NCI-H1092 treated with DMSO at 0.1 percent for 48 hours (cell line): Measurements from ENCODE around the gene TBC1D22B.
"Not testable (repeated sequence)": the region's sequence is repeated elsewhere in the genome, so short reads cannot be mapped to it uniquely, and the experiment has no call there.

Source experiments
- DNase-seq: peaks from one replicate; lab custom pipeline; 2025; lab: John Stamatoyannopoulos, UW

TBC1D22B gene

DNA sequence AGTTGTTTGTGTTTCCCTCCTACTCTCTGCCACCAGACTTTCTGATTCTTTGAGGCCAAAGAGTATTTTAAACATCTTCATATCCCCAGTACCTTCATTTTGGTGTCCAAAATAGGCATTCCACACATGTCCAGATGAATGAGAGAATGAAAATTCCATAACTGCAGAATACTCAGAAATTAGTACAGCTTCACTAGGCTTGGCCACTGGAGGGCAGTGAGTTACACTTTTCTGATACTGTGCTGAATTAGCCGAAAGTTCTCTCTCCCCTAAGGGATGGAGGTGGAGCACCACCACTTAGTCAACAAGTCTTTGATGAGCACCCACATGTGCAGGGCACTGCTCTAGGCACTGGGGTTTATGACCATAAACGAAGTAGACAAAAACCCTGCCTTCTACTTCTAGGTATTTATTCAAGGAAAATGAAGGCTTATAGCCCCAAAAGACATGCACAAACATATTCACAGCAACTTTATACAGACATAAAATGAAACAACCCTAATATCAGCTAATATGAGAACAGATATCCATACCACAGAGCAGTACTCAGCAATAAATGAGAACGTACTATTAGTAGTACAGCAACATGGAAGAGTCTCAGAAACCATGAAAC is 46.4 kb downstream of the TBC1D22B start:
- DNase-seq: no peak

DNA sequence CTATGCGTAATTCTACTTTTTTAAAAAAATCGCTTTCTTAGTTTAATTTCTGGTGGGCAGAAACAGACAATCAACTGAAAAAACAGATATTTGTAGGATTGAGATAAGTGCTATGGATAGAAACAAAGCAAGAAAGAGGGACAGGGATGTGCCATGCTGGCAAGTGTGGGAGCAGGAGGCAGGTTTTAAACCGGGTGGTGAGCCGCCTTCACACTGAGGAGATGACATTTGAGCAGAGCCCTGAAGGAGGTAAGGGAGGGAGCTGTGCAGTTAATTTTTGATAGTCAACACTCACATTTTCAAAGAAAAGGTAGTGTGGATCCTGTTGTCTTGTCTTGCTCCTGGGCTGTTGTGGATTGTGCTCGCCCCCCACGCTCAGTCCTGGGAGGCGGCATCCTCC is 47.2 kb downstream of the TBC1D22B start:
- no peak for DNase-seq

DNA sequence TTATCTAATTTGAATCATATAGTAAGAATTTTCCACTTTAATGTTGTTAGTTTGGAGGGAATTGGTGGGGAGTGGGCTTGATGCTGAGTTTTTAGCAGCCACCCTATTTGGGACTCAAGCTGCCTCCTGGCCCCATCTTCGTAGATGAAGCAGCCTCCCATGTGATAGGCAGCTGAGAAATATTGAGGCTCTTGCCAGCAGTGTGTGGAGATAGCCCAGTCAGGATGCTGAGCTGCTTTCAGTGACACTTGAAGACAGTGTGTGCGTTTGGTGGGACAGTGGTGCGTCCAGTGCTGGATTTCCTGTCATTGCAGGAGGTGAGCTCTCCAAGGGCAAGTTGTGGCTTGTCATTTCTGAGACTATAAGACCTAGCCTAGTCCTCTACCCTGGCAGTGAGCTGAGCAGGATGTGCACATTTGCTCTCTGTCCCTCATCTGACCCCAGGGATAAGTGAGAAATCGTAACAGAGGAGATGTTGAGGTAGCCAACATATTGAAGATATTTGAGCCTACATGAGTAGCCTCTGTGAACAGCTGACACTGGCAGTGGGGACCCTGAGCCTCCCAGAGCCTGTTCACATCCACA is 48.4 kb downstream of the TBC1D22B start:
- no peak for DNase-seq

DNA sequence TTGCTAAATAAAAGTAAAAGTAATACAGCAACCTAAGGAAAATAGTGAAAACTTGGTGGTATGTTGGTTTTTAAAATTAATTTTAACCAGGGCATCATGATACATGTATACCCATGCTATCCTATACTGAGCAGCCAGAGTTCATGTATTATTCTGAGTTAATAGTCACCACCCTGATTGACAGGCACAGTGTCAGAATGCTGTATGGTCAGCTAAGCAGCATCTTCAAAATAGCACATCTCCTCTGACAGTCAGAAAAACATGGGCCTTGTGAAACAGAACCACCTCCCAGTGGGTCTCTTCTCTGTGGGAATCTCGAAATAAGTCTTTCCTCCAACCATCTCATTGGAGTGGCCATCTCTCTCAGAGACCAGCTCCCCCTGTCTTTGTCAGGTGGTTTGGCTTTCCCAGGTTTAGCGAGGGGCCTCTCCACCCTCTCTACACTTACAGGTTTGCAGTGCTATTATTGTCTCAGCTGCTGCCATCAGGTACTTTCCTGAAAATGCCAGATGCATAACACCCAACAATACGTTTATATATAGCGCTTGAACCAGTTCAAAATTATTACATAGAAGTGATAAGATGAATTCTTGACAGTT is 49.2 kb downstream of the TBC1D22B start:
- DNase-seq: peak; percentile 34

DNA sequence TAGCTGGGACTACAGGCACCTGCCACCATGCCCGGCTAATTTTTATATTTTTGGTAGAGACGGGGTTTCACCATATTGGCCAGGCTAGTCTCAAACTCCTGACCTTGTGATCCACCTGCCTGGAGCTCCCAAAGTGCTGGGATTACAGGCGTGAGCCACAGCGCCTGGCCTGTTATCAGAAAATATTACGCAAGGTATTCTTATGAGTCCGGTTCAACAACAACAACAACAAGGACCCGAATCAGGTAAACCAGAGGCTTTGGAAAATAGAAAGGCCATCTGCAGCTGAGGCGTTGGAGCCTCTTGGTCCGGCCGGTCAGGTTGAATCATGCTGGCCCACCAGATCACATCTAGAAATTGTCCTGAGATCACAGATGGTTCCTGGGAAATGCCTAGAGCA is 49.9 kb downstream of the TBC1D22B start:
- DNase-seq: not testable (repeated sequence)

DNA sequence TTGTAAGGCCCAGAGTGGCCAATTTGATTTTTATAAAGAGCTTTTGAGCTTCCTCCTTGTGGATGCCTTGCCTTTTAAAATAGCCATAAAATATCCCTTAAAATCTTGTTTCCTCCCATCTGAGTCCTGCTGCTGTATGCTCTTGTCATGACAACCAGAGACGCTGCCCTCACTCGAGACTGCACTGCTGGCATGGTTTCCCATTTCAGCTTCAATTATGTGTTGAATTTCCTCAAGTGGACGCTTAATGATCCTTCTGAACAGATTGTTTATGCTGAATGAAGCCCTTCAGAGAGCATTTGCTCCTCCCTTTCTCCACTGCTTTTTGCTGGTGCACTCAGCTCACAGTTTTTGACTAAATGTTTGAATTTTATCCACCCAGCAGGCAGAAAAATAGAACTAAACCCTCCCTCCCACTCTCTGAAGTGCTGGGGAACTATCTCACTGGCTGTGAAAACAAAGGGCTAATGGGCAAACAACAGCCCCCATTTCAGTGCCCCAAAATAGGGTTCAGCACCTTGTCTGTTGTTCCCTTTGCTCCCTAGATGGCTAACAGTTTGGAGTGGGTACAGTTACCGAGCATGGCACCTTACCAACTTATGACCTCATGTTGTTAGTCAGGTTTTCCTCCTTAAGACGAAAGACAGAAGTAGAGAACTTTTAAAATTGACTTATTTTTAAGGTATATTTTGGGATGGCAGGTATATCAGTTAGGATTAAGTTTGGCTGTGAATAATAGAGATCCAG is 50.7 kb downstream of the TBC1D22B start:
- DNase-seq: peak; percentile 92

DNA sequence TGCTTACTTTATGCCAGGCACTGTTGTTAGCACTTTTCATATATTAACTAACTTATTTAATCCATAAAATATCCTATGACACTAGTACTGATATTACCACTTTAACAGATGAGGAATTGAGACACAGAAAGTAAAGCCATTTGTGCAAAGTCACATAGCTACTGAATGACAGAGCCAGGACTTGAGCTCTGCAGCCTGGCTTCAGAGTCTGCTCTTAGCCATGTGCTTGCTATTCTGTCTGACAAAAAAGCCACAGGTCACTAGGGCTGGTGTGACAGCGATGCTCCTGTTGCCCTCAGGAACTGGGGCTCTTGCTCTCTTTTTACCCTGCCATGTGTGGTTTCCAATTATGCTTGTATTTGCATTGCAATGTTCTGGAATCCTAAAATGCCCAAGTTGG is 51.5 kb downstream of the TBC1D22B start:
- DNase-seq: no peak

DNA sequence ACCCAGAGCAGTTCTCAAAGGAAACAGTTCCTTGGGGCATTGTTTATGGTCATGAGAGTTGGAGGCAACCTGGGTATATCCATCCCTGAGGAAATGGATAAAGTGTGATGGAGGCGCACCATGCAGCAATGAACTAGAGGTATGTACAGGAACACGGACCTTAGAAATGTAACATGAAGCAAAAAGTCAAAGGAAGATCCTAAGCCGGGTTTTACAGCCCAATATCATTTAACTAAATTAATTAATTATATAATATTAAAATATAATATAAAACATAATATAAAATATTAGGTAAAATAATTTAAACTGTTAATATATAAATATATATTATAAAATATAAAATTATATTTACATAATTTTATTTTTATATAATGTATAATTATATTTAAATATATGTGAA is 52.1 kb downstream of the TBC1D22B start:
- no peak for DNase-seq

DNA sequence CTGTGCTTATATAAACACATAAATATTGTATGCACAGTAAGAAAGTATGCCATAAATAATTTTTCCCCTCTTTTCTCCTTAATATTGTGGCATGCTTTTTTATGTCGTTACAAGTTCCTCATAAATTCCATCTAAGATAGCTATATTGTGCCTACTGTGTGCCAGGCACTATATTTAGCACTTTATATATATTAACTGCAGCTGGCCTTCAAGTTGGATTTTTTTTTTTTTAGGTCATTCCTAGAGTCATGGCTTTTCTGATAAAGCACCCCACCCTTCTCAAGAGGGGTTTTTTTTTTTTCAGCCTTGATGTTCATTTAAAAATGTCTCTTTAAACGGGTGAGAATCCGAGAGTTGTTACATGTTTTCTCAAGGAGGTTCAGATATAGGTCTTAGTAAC is 53.4 kb downstream of the TBC1D22B start:
- DNase-seq: no peak

DNA sequence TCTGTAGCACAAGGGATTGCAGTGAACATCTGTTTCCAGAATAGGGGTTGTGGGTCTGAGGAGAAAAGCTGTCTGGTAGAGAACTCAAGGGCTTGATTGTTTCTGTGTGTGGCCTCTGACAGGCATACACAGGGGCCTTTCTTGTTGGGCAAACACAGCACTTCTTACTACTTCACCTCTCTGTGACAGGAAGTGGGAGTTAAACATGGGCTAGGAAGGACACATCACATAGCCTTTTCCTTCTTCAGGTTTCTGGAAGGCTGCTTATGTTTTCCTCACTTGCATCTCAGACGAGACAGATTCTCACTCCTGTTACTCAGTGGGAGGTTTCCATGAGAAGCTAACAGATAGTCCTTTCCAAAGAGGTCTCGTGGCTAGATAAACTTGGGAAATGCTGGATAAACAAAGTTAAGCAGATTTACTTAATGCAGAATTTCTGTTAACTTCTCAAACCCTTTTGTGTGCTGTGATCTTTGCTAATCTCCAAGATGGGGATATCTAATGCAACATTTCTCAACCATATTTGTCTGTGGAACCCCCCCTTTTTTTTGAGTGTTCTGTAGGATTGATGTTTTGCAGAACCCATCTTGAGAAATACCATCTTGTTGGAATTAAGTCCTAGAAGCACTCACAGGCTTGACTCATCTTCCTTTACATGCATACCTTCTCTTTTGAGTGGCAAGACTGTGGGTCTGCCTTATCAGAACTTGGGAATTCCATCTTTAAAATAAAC is 54.3 kb downstream of the TBC1D22B start:
- no peak for DNase-seq

DNA sequence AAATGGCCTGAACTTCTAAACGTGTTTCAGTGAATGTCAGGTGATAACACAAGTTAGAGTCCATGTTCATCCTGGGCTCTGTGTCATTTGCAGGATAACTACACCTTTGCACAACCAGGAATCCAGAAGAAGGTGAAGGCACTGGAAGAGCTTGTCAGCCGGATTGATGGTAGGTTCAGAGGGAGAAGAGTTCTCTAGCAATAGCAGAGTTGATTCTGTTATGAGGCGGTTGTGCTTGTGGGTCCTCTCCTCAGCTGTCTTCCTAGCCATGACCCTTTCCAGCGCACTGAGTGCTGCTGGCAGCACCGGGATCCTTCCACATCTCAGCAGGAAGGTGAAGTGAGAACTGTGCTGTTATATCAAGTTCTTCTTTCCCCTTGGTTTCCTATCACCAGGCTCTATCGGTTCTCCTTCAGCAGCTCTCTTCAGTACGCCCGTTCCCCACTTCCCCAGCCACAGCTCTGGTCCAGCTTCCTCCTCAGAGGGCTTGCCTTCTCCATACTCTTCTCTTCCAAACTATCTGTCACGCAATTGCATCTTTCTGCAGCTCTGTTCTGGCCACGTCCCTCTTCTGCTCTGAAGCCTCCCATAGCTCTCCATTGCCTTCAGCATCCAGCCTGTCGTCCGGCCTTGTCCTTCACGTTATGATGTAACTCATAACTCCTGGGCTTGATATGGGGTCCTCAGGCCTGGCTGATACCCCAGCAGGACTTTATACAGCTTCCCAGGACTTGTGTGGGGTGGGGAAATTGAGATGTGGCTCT is 56.3 kb downstream of the TBC1D22B start:
- no peak for DNase-seq

DNA sequence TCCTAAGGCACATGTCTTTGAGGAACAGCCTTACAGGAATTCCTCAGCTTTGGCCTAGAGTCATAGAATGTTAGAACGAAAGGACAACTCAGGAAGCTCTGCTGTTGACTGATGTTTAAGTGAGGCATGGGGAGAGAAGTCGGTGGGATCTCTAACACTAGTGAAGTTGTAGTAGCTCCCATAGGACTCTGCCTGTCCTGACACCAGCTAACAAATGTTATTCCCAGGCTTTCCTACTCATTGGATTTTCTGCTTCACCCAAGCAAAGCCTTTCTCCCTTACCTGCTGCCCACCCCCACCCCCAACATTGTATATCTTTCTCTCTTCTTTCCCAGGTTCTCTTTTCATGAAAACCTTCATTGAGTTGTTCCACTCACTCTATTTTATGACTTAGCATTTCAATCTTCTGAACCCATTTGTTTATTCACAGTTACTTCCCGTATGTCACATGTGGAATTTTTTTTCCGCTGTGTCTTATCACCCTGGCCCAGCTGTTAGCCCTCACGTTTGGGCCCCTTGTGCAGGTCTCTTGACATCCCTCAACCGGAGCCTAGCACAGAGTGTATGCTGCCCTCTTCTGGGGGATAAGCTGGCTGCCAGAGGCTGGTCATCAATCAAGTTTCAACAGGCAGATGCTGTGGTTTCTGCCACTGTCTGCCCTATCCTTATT is 57.0 kb downstream of the TBC1D22B start:
- peak; percentile 12 for DNase-seq

DNA sequence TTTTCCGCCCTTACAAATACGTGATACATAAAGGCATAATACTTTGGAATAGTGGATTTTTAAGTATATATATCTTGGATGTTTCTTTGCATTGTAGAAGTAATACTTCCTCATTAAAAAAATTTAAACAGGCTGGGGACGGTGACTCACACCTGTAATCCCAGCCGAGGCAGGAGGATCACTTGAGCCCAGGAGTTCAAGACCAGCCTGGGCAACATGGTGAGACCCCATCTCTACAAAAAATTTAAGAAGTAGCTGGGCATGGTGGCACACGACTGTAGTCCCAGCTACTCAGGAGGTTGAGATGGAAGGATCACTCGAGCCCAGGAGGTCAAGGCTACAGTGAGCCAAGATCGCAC is 57.6 kb downstream of the TBC1D22B start:
- no peak for DNase-seq

DNA sequence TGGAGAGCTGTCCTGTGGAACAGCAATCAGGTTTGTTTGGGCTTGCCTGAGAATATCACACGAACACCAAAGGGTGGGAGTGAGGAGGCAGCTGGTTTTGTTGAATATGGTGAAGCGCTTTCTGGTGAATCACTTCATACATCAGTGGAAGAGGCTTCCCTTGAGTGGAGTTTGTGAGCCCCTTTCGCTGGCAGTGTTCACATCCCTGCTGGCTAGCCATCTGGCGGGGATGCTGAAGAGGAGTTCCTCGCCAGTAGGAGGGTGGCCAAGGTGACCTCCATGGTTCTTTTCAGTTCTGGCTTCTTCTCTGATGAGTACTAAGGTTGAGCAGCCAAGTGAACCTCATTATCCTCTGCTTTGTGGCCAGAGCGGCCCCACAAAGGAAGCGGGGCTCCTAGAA is 58.5 kb downstream of the TBC1D22B start:
- no peak for DNase-seq

DNA sequence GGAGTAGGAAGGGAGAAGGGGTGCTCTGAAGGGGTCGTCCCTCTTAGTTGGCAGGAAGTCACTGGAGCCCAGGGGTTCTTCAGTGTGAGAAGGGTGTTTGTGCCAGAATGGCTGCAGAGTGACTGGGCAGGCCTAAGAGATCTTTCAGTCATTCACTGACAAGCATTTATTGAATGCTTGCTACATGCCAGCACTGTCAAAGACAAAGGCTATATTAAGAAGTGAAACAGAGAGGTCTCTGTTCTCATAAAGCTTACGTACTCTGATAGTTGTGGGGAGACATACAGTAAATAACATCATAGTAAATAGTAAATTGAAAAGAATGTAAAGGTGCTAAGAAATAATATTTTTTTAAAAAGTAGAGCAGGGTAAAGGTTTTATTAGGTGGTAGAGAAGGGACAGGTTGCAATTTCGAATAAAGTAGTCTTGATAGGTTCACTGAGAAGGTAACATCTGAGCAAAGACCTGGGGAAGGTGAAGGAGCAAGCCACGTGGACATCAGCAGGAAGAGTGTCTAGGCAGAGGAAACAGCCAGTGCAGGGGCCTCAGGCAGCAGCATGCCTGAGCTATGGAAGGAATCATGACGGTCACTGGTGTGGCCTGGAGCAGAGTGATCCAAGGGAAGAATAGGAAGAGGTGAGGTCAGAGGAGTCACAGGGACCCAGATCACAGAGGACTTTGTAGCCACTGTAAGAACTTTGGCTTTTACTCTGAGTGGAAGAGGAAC is 59.9 kb downstream of the TBC1D22B start:
- no peak for DNase-seq

DNA sequence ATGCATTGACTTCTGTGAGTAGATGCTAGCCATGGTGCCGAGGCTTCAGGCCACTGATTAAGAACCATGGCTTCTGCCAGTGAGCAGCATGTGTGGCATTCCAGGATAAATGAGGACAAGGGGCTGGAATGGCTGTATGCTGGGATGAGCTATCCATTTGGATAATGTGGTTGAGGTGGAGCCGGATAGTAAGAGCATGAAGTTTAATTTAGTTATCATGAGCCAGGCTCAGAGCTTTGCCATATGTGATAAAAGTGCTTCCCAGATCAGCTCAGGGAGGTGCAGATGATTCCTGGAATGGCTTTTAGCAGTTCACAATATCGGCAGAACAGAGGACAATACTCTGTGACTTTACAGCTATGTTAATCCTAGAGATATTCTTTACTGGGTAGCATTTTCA is 61.6 kb downstream of the TBC1D22B start:
- no peak for DNase-seq

DNA sequence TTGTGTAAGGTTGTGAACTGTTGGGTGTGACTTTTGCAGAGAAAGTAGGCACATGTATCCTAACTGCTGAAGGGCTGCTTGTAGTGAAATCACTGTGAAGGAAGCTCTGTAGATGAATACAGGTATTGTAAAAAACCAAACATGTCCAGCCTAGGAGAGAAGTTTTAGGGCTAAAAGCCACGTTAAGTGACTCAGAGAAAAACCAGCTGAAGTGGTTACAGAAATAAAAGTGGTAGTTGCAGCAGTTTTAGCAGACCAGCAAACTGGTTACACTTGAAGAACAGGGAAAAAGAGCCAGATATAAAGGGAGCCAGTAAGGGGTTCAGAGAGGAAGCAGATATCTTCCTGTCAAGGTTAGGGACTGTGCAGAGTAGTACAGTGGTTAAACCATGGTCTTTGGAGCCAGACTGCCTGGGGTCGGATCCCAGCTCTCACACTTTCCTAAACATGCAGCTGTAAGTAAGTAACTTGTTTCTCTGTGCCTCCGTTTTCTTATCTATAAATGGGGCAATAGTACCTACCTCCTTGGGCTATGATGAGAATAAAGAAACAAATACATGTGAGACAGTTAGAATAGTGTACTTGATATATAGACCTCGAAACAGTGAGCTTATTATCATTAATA is 62.4 kb downstream of the TBC1D22B start:
- no peak for DNase-seq

DNA sequence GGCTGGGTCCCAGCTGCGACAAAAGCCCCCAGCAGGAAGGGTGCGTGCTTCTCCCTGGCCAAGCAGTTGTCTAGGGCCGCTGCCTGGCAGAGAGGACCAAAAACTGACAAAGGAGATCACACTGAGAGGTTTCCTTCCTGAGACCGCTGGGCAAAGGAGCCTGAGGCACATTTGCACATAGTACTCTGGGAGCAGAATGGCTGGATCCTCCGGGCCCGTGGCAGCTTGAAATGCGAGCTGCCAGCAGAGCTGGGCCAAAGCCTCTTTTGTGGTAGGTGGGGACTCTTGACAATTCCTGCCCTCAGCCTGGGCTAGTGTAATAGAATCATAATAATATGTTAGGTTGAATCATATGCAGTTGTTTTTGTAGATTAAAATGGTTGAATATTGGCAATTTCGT is 63.1 kb downstream of the TBC1D22B start:
- no peak for DNase-seq

DNA sequence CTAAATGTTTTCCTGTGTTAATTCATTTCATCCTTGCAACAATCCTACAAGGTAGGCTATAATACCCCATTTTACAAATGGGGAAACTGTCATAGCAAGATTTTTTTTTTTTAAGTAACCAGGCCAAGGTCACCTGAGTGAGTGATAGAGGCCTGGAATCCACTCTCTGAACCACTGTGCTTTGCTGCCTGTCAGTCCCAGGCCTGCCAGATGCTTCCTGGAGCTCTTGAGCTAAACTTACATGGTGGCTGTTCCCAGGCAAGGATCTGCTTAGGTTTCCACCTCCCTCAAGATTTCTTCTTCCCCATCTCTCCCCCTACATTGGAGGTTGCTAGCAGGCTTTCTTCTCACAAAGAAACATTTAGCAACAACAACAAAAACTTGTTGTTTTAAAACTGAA is 63.5 kb downstream of the TBC1D22B start:
- no peak for DNase-seq
